Activated CD8-positive, alpha-beta memory T cell treated with anti-CD3 and anti-CD28 coated beads, Interleukin-2, amount 50 U/mL, for 4 hours (primary cell): ENCODE measurements around the gene ADRA2B.

Experiments
- DNase-seq: peaks from one replicate; pipeline ENCODE4 v3.0.0-alpha.2; 2020

Gene ADRA2B

DNA sequence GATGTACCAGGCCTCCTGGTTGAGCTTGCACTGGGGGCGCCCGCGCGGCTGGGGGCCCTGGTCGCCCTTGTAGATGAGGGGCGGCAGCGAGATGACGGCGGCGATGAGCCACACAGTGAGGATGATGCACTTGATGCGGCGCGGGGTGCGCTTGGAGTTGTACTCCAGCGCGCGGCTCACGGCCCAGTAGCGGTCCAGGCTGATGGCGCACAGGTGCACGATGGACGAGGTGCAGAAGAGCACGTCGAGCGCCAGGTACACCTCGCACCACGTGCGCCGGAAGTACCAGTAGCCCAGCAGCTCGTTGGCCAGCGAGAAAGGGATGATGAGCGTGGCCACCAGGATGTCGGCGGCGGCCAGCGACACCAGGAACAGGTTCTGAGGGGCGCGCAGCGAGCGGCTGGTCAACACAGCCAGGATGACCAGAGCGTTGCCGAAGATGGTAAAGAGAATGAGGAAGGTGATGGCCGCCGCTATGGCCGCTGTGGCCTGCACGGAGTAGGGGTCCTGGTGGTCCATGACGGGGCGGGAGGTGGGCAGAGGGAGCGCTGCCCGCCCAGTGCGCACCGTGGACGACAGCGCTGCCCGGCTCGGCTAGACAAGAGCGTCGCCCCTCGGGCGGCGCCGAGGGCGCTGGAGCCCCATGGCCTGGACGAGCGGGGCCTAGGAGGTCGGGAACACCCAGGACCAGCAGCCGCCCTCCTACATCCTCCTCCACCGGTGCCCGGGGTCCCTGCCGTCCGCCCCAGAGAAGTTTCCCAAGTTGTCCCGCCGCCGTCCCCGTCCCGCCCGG lies 544 bp downstream of the ADRA2B start:
- peak; percentile 15 for DNase-seq

DNA sequence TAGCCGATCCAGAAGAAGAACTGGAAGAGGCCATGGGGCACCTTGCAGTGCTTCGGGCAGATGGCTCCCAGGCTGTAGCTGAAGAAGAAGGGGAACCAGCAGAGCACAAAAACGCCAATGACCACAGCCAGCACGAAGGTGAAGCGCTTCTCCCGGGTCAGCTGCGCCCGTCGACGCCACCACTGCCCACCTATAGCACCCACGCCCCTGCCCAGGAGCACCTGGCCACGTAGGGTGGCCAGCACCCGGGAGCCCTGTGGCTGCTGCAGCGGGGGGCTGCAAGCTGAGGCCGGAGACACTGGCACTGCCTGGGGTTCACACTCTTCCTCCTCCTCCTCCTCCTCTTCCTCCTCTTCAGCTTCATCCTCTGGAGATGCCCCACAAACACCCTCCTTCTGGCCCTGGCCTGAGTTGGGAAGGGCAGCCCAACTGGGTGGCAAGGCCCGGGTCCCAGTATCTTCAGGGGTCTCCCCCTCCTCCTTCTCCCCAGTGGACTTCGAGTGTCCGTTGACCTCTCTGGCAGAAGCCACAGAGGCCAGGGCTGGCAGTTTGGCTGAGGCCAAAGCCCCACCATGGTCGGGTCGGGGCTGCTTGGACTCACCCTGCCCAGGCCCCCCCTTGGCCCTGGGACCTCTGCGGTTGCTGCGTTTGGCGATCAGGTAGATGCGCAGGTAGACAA lies 1.3 kb downstream of the ADRA2B start:
- peak; percentile 8 for DNase-seq

DNA sequence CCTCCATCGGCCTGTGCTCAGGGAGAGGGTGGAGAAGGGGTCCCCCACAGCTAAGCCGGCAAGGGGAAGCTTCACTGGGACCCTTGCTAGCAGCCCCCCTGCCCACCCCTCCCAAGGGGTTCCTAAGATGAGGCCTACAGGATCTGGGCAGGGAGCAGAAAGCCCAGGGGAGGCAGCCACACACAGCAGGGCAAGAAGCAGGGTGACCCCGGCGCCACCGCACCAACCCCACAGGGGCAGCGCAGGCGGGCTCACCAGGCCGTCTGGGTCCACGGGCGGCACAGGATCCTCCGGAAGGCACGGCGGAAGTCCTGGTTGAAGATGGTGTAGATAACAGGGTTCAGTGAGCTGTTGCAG lies 1.8 kb downstream of the ADRA2B start:
- peak; percentile 13 for DNase-seq

DNA sequence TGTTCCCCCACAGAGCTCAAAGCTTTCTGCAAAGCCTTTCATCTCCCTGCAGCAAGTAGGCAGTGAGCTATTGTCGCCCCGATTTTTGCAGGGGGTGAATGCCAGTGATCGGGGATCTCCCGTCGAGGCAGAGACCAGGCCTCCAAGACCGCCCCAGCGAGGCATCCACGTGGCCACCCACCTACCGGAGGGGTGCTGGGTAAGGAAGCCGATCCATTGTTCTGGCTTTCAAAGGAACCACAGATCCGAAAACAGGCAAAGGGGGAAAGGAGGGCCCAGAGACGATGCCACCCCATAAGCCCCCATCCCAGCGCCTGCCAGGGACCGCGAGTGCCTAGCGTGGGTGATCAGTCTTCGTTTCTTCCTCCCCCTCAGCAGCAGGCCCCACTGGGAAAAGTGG lies 2.4 kb downstream of the ADRA2B start:
- DNase-seq = peak; percentile 6

DNA sequence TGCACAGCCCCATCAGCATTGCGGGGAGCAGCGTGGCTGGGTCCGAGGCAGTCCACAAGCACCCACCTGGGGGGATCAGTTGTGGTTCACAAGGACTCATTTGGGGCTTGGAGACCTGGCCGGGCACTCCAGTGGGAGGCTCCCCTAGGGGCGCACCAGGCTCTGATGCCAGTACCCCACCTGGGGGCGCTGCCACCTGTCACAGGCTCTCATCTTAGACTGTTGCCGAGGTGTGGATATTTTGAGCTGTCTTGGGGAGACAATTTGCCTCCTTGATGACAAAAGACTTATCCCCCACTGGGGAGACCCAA lies 3.0 kb downstream of the ADRA2B start:
- DNase-seq = peak; percentile 29

DNA sequence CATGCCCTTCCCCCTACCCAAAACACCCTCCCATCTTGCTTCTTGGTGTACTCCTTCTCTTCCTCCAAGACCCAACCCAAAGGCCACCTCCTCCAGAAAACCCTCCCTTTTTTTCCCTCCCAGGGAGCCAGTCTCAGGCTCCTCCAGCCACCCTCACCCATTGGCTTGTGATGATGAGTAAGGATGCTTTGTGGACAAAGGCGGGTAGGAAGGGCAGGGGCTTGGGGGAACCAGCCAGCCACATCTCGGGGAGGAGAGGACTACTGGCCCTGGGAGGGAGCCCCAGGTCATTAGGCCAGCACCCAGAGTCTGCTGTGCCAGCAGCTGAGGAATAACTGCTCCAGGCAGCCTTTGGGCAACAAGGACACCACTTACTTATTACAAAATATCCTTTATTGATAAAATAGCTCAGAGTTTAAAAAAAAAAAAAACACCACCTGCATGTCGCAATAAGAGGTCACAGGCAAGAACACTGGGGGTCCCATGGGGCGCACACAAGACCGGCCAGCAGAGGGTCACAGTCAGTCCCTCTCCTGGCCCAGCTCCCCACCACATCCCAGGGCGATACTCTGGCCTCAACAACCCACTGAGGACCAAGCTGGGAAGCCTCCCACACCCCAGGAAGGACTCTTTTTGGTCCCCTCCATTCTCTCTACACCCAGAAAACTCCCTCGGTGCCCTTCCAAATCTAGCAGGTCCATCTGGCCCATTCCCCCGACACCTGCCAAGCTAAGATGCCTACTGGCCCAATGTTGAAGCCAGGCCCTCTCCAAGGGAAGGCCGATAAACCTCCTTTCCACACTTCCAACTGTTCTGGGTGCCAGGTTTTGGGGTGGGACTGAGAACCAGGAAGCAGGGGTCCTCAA lies 3.6 kb downstream of the ADRA2B start:
- peak; percentile 10 for DNase-seq

DNA sequence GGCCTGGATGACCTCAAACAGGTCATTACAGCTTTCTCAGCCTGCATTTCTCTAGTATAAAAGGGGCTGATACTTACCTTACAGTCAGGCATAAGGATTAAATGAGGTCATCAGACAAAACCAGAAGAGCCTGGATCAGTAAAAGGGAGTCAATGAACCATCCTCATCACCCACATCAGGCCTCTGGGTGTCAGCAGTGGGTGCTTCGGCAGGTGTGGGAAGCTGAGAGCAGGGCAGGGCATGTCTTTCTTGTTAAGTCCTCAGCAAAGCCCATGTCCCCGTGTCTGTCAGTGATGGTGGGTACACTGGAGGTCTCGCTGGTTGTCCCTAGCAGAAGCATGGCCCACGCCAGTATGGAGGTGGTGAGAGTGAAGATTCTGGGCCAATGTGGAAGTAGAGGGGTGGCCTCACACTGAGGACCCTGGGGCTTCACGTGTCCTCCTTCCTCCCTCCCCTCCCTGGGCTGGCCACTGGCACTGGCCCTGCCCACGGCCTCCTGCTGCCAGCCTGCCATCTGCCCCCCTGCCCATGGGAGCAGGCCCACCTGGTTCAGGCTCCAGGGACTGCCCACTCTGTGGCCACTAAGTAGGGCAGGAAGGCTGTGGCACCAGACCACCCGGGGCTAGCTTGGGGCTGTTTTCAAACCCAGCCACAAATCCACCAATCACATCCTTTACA lies 4.4 kb downstream of the ADRA2B start:
- peak; percentile 14 for DNase-seq

DNA sequence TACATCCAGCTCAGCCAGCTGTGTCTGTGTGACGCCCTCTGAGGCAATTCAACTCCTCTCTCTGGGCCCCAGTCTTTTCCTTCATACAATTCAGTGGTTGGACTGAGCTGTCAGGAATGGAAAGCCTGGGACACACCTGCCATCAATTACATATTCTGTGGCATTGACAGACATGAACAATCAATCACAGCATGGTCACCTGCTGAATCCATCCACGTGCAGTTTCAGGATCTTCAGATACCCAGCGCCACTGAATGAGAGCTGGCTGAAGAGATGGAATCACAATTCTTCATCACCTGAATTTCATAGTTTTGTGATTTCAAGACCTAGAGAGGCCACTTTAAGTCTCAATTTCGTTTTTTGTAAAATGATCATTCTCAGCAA lies 5.1 kb downstream of the ADRA2B start:
- no peak for DNase-seq

DNA sequence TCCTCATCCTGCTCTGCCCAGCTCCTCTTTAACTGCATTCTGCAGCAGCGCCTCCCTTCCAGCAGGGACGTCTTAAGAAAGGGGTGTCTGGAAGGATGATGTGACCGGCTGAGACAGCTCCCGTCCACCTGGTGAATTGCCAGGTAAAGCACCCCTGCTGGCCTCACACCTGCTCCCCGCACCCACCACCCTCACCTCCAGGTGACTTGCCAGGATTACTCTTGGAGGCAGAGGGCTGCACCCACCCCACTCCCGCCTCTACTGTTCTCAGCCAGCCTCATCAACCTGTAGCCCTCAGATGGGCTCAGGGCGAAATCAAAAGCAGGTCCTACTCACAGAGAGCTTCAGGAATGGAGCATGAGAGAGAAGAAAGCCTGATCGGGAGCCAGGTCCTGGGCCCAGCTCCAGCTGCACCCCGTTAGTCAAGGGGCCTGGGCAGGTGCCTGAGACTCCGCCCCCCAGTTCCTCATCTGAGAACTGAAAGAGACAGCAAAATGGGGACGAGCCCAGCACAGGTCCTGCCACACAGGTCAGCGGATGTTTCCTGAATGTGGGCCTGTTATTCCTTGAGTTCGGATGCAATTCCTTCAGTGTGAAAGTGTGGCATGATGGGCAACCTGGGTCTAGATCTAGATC lies 5.6 kb downstream of the ADRA2B start:
- peak; percentile 6 for DNase-seq

DNA sequence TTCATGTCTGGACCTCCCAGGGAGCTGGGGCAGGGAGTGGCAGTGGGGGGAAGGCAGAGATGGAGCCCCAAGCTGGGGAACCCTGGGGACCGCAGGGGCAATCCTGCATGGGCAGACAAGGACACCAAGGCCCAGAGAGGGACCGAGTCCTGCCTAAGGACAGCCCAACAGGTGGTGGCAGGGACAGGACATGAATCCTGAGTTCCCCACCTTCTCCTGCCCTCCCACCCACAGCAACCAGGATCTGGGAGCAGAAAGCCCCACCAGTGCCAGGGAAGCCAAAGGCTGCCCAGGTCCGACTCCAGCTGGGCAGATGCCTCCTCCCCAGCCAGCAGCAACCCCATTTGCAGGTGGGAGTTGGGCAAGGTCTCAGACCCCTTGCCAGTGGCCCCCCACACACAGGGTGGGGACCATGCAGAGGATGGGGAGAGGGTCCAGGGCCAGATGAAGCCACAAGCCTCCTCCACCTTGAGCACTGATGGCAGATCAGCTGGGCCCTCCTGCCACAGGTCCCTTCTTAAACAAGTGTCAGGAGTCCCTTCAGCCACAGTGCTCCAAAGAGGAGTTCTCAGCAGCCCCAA lies 6.3 kb downstream of the ADRA2B start:
- DNase-seq = peak; percentile 11

DNA sequence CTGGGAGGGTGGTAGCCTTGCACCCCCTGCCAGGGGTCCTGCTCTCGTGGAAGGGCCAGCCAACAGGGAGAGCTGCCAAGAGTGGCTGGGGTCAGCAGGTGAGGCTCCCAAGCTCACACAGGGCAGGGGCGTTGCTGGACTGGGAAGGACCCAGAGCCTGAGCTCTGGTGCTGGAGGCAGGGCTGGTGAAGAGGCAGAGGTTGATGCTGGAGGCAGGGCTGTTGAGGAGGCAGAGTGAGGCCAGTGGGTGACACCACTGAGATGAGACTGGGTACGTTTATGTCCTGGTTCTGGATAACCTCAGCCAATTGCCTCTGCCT lies 7.0 kb downstream of the ADRA2B start:
- peak; percentile 5 for DNase-seq

DNA sequence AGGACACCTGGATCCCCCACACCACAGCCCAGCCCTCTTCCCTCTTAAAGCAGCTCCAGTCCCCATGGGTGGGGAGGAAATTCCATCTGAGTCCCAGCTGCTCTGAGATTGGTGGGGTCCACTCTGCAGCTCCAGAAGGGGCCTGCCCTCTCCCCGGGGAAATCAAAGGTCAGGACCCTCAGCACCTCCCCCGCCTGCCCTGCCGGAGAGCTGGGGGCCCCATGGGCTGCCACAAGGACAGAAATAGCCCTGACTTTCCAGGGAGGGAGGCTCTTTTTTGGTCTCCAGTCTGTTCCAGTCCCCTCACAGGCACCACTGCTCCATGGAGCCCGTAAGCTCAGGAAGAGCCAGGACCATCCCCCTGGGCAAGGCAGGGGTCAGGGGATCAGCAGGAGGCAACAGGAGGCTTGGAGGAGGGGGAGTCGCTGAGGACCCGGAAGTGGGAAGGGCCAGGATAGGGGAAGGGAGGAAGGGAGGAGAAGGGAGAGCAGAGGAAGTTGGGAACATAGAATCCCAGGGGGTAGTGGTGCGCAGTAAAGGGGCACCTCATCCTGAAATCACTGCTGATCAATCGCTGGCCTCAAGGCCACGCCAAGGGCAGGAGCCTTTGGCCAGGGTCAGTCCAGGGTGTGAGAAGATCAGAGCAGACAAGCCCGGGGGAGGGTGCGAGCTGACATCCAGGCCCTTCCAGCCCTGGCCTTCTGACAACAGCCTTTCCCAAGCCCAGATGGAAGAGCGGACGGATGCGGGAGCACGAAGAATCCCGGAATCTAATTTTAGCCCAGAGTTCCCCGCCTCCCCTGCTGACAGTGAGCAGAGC lies 7.6 kb downstream of the ADRA2B start:
- peak; percentile 2 for DNase-seq

DNA sequence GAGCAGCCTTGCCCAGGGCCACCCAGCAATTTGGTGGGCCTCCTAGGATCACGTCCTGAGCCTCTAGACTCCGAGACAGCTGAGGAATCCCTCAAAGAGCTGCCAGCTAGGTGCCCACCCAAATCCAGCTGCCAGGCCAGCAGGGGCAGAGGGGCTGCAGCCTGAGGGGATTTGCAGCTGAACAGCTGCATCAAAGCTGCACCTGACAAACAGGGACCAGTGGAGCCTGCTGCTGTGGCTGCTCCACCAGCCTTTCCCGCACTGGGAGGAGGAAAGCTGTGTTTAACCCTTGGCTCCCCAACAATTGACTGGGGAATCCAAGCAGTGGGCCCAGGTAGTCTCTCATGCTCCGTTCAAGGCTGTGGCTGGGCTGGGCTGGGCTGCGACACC lies 8.2 kb downstream of the ADRA2B start:
- DNase-seq = peak; percentile 13

DNA sequence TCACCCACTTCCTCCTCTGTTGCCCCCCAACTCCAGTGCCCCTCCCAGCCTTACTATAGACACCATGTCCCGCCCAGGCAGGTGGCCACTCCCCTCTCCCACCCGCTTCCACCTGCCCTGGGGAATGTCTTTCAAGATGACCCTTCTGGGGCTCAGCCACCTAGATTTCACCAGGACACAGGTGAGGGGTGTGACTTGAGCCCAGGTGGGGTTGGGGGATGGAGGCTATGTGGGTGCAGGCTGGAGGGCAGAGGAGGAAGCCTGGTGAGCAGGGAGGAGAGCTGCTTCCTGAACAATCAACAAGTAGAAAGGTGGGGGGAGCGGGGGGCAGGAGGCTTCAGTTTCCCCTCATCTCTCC lies 8.7 kb downstream of the ADRA2B start:
- DNase-seq = peak; percentile 8

DNA sequence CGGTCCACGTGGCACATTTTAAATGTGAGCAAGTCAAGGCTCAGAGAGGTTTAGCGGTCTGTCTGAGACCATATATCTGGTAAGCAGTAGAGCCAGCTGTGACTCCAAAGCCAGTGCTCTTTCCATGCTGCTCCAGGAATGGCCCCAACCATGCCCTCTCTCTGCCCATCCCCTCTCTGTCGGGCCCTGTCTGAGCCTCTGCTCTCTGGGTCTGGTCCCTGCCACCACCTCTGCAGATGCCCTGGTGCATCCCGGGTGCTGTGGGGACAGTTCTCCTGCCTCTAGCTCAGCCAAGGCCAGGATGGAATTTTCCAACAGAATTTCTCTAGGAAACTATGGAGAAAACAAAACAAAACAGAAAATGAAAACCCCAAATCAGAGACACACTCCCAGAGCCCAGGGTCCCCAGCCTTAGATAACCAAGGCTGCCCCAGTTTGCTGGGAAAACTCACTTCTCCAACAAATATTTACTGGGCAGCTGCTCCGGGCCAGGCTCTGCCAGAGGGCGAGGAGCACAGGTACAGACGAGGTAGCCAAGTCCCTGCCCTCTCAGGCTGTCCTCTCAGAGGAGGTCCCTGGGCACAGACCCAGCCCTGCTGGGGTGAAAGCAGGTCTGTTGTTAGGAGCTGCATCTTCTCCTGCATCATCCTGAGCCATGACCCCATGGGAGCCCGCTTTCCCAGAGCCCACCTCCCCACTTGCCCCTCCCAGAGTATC lies 9.2 kb downstream of the ADRA2B start:
- no peak for DNase-seq

DNA sequence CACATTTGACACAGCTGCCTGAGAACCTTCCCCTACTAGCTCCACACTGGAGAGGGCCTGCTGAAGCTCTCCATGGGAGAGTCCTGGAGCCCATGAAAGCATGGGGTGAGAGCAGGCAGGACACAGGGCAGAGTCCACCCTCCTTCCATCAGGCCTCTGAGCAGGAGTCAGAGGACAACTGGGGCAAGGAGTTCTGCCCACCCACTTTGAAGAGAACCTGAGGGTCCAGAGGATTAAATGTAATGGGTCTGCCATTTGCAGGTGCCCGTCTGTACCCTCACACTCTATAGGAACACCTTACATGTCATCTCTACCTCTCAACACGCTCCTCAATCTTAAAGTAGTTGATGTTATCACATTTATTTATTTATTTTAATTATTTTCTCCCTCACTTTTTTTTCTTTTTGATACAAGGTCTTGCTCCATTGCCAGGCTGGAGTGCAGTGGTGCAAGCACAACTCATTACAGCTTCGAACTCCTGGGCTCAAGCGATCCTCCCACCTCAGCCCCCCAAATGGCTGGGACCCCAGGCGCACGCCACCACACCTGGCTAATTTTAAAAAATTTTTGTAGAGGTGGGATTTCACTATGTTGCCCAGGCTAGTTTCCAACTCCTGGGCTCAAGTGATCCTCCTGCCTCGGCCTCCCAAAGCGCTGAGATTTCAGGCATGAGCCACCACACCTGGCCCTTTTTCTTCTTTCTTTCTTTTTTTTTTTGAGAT lies 10.2 kb downstream of the ADRA2B start:
- peak; percentile 8 for DNase-seq

DNA sequence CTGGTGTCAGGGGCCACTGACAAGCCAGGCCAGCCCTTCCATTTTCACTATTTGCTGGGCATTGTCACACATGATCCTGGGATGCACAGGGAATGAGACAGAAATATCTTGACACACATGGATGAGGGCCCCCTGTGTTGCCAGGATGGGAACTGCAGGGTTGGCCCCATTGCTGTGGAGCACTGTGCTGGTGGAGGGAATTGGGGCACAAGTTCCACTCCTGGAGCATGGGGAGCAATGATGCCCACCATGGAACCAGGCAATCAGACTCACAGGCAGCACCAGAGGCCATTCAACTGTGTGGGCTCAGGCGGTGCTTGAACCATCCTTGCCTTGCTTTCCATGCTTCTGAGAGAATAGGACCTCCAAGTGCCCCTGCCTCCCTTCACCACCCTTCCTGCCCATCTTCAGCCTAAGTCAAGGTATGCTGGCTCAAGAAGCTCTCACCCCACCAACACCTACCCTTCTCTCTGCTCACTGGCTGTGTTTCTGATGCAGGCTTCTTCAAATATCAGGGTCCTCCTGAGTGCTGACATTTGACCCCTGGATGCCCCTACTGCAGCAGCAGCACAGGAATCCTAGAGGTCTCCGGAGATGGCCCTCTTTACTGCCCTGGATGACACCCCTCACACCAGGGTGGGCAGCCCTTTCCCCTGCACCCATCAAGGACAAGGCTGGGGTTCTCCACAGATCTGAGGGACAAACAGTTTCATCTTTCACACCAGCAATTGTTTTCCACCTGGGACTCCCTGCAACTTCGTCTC lies 11.0 kb downstream of the ADRA2B start:
- peak; percentile 4 for DNase-seq

DNA sequence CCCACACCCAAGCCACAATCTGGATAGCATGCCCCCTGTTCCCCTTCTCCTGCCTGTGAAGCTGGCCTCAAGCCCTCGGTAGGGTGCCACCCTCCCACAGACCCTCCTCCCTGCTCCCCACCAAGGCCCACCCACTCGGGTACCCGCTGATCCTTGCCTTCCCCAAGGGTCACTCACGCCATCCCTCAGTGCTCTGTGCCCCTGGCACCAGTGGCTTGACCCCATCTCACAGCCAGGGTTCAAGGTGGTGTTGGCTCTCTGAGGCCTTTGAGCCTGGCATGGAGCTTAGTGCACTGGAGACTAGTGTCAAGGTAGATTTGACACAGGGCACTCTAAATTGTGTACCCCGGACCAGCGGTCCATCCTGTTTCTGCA lies 11.9 kb downstream of the ADRA2B start:
- DNase-seq = peak; percentile 8

DNA sequence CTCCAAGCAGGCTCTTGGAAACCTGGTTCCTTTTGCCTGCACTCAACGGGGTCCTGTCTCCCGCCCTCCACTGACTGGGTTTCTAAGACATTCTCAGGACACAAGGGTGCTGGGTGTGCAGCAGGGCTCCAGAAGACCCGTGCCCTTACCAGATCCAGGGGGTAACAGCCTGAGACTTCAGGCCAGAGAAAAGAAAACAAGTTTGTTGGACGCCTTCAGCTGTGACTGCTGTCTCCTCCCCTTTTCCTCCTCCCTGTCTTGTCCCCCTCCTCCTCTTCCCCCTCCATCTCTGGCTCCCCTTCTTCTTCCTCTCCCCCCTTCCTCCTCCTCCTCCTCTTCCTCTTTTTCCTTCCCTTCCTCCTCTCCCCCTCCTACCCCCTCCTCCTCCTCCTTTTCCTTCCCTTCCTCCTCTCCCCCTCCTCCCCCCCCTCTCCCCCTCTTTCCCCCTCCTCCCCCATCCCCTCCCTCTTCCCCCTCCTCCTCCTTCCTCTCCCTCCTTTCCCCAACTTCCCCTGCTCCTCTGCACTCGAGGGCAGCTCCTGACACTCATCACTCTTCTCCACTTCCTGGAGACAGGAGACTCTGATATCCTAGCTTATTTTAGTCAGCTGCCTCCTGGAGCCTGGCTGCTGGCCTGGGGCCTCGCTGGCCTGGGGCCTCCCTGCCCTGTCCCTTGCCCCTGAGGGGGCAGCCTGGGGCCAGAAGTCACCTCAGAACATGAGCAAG lies 12.4 kb downstream of the ADRA2B start:
- DNase-seq = no peak
